GM19324 (cell line): ENCODE results near the gene INPP4A.

ENCODE experiments used
- ATAC-seq: cut with Tn5 transposase; IDR thresholded peaks from one replicate; pipeline ENCODE4 v1.9.1; 2021; ENCODE audit warnings: mild to moderate bottlenecking, moderate library complexity; ENCODE audit not compliant: unreplicated experiment, low FRiP score

INPP4A gene

GRCh38 chr2:98487806-98488189, 43.1 kb downstream of the INPP4A start:
- peak; percentile 32 for ATAC-seq

DNA sequence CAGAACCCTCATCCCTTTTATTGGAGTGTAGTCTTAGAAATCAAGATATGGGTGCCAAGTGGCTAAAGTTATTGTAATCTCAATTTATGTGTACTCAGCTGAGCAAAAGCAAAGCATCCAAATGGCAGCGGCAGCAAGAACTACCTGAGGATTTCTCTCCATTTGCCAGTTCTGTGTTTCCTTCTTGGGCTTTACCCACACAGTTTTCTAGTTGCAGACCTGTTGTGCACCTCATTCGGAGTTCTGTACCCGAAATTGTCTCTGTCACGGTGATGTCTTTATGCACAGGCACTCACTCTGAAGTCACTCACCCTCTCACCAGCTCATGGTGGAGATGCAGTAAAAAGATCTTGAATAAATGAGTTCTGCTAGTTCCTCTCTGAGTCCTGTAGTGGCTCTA, 43.6 kb downstream of the INPP4A start:
- no peak for ATAC-seq

GRCh38 chr2:98489486-98489885, 44.8 kb downstream of the INPP4A start:
- no peak for ATAC-seq

GRCh38 chr2:98489971-98490962, 45.6 kb downstream of the INPP4A start:
- no peak for ATAC-seq

GRCh38 chr2:98492441-98492840, 47.8 kb downstream of the INPP4A start:
- ATAC-seq, result no peak

DNA sequence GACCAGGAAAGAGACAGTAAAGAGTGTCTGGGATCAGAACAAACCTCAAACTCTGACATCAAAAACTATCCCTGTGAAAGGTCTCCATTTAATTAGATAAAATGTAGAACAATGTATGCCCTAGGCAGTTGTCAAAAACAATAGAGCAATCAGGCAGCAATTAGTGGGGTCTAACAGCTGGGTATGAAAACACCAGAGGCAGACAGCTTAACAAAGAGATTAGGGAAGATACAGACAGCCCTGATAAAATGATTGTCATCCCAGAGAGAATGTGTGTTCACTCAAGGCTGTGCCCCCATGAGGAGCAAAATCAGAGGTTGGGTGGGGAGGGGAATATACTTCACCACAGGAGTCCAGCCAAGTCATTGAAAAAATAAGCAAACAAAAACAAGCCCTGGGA, 50.0 kb downstream of the INPP4A start:
- ATAC-seq, result no peak

DNA sequence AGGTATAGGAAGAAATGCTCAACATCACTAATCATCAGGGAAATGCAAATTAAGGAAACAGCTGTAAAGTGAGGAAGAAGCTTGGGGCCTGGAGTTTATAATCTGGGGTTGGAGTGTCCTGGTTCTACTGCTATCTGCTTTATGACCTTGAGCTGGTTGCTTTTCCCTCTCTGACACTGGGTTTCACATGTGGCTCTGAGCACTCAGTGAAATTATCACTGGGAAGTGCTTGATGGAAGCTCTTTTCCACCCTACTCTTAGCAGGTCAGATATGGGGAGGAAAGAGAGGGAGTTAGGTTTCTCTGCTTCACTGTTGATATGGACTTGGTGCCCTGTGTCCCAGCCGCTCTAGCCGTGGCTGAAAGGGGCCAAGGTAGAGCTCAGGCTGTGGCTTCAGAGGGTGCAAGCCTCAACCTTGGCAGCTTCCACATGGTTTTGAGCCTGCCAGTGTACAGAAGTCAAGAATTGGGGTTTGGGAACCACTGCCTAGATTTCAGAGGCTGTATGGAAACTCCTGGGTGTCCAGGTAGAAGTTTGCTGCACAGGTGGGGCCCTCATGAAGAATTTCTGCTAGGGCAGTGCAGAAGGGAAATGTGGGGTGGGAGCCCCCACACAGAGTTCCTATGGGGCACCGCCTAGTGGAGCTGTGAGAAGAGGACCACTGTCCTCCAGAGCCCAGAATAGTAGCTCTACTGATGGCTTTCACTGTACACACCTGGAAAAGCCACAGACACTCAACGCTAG, 52.3 kb downstream of the INPP4A start:
- ATAC-seq, result no peak

- ATAC-seq, result no peak
Measured at GRCh38 chr2:98498703-98499440, 54.2 kb downstream of the INPP4A start.

- ATAC-seq, result no peak
Measured at GRCh38 chr2:98500561-98500960, 55.9 kb downstream of the INPP4A start.

- ATAC-seq, result no peak
Measured at GRCh38 chr2:98501223-98501622, 56.6 kb downstream of the INPP4A start.

DNA sequence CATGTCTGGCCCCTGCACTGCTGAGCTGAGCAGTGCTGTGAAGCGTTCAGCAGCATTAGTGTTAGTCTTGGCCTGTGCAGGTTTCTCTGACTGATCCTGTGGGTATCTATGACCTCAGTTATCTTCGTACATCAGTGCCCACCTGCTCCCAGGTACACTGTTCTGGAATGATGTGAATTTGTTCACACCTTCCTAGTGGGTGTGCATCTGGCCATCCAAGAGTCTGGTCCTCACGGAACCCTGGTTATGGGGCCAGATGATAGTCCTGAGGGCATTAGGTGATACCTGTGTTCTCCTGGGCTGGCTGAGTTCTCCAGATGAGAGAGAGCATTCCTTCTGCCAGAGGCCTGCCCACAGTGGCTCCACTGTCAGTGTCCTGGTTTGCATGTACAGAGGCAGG, 57.2 kb downstream of the INPP4A start:
- no peak for ATAC-seq

DNA sequence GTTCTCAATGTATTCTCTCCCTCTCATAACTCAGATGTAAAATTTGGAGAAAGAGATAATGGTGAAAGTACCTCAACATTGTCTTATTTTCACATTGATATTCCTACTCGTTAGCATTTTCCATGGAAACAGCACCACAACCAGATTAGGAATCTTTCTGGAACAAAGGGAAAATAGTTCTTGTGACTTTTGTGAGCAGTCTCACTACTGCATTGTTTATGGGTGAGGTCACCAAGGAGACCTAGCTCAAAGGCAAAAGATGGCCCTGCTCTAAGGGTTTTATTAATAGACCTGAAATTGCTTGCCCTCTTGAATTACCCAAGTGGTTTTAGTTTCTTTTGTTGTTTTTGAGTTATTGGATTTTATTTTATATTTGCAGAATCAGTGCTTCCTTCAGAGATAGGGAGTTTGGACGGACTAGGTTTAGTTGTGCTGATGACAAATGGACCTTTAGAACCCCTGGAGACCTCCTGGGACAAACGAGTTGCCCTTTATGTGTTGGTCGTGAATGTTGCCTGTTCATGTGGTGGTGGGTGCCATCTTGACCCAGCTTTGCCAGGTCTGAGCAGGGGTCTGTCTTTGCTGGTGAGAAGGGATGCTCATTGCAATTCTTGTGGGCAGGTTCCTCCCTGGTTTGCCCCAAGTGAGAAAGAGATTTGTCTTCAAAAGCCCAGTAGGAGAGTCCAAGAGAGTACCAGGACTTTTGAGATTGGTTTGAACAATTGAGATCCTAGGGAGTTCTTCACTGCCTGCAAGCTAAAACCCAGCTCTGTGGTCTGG, 58.1 kb downstream of the INPP4A start:
- no peak for ATAC-seq

- ATAC-seq, result no peak
Measured at GRCh38 chr2:98503481-98504105, 58.9 kb downstream of the INPP4A start.

GRCh38 chr2:98504381-98505109, 59.9 kb downstream of the INPP4A start:
- ATAC-seq, result no peak

GRCh38 chr2:98505311-98505808, 60.7 kb downstream of the INPP4A start:
- ATAC-seq, result no peak

GRCh38 chr2:98505971-98506664, 61.5 kb downstream of the INPP4A start:
- ATAC-seq, result no peak

GRCh38 chr2:98506881-98507280, 62.2 kb downstream of the INPP4A start:
- no peak for ATAC-seq

- no peak for ATAC-seq
Measured at GRCh38 chr2:98507461-98507860, 62.8 kb downstream of the INPP4A start.
